H1 (cell line): Measurements from ENCODE around the gene ZNF536. TPM values are rescaled to one million over a fixed set of nuclear protein-coding genes. Genes with fewer than 3 reads are reported as not detected.

Source experiments
- CTCF ChIA-PET: fragments of 300-600 bp; sonication (Branson Sonifier 250); formaldehyde crosslinking; loops from one replicate; lab custom pipeline; 2021; ENCODE audit not compliant: partially characterized antibody; lab: Charles Lee
- POLR2A ChIA-PET: fragments of 300-600 bp; sonication (Branson Sonifier 250); formaldehyde crosslinking; loops from one replicate; lab custom pipeline; 2021; ENCODE audit warnings: inconsistent platforms; ENCODE audit not compliant: partially characterized antibody; lab: Charles Lee
- DNase-seq, 2 experiments: peaks; one replicate each; pipeline versions ENCODE4 v3.0.0 to v3.0.0-alpha.2; 2010 to 2022; ENCODE audit warnings: low spot score in 2 of 2, low read depth in 1 of 2, mixed read lengths in 1 of 2
- FAIRE-seq: peaks from 2 replicates; lab custom pipeline; 2011; peaks lifted over from hg19 to GRCh38; lab: Jason Lieb, UNC
- H2AFZ ChIP-seq: 2 replicates; pipeline ENCODE4 v1.8.1; 2012; ENCODE audit warnings: low read length, inconsistent platforms
- H2AK5ac ChIP-seq: 2 replicates; pipeline ENCODE4 v1.6.1; 2013; ENCODE audit warnings: low read depth, low read length
- H2BK120ac ChIP-seq: replicated peaks from 2 replicates; pipeline ENCODE3; 2013; ENCODE audit warnings: low read depth, low read length, inconsistent platforms
- H2BK12ac ChIP-seq: 2 replicates; pipeline ENCODE4 v1.6.1; 2013; ENCODE audit warnings: low read depth, low read length
- H2BK15ac ChIP-seq: 2 replicates; pipeline ENCODE4 v1.6.1; 2013; ENCODE audit warnings: low read length
- H2BK20ac ChIP-seq: 2 replicates; pipeline ENCODE4 v1.6.1; 2013; ENCODE audit warnings: low read length
- H2BK5ac ChIP-seq: 2 replicates; pipeline ENCODE4 v1.6.1; 2013; ENCODE audit warnings: low read depth, low read length
- H3K14ac ChIP-seq: 2 replicates; pipeline ENCODE4 v1.6.1; 2013; ENCODE audit warnings: inconsistent platforms; ENCODE audit not compliant: insufficient read length
- H3K18ac ChIP-seq: 2 replicates; pipeline ENCODE4 v1.6.1; 2013; ENCODE audit warnings: low read length; ENCODE audit errors: extremely low read depth
- H3K23ac ChIP-seq: 2 replicates; pipeline ENCODE4 v1.6.1; 2013; ENCODE audit warnings: inconsistent platforms; ENCODE audit not compliant: insufficient read length
- H3K23me2 ChIP-seq: 2 replicates; pipeline ENCODE4 v1.6.1; 2013; ENCODE audit warnings: low read depth, low read length
- H3K27ac ChIP-seq: 2 replicates; pipeline ENCODE4 v1.6.1; 2011; ENCODE audit warnings: low read depth, low read length, inconsistent platforms
- H3K27me3 ChIP-seq, 4 experiments: replicated peaks in 1 of 4; 1 replicate in 1 of 4; 2 replicates in 3 of 4; pipeline versions ENCODE4 v1.6.1 to v1.8.1; 2011 to 2013; ENCODE audit warnings: low read length in 3 of 4, mild to moderate bottlenecking in 3 of 4, inconsistent platforms in 2 of 4, mixed read lengths in 2 of 4, moderate library complexity in 1 of 4; ENCODE audit not compliant: control insufficient read depth in 3 of 4, insufficient read depth in 3 of 4; ENCODE audit errors: extremely low read depth in 1 of 4
- H3K36me3 ChIP-seq, 4 experiments: 2 replicates each; pipeline versions ENCODE4 v1.6.1 to v1.8.1; 2011 to 2013; ENCODE audit warnings: mild to moderate bottlenecking in 4 of 4, low read length in 3 of 4, moderate library complexity in 2 of 4, control low read depth in 1 of 4, inconsistent platforms in 1 of 4; ENCODE audit not compliant: insufficient read depth in 4 of 4, control insufficient read depth in 2 of 4
- H3K4ac ChIP-seq: replicated peaks from 2 replicates; pipeline ENCODE3; 2013; ENCODE audit warnings: low read length, low read depth, mixed read lengths, inconsistent platforms; ENCODE audit not compliant: insufficient read length
- H3K4me1 ChIP-seq, 4 experiments: replicated peaks in 1 of 4; 1 replicate in 1 of 4; 2 replicates in 3 of 4; pipeline versions ENCODE4 v1.6.1 to v1.8.1; 2011 to 2013; ENCODE audit warnings: low read length in 3 of 4, inconsistent platforms in 2 of 4, mixed read lengths in 1 of 4; ENCODE audit not compliant: insufficient read depth in 4 of 4, control insufficient read depth in 3 of 4
- H3K4me2 ChIP-seq, 2 experiments: 2 replicates each; pipeline versions ENCODE4 v1.6.1 to v1.8.1; 2011 to 2013; ENCODE audit warnings: low read depth in 2 of 2, low read length in 2 of 2, control low read depth in 1 of 2, inconsistent platforms in 1 of 2, mild to moderate bottlenecking in 1 of 2; ENCODE audit not compliant: insufficient read depth in 1 of 2
- H3K4me3 ChIP-seq, 4 experiments: fragments of 200-600, 300-600 bp in 1 of 4; sonication (generic), shearing (Covaris generic), sonication (Bioruptor Twin) in 1 of 4; 2 replicates each; pipeline versions ENCODE4 v1.5.1 to v1.8.1; 2011 to 2016; ENCODE audit warnings: low read length in 4 of 4, low read depth in 3 of 4, control low read depth in 2 of 4, inconsistent platforms in 2 of 4, mild to moderate bottlenecking in 2 of 4, mixed read lengths in 1 of 4, moderate library complexity in 1 of 4; ENCODE audit not compliant: insufficient read depth in 2 of 4; ENCODE audit errors: extremely low read depth in 1 of 4
- H3K56ac ChIP-seq: replicated peaks from 2 replicates; pipeline ENCODE3; 2013; ENCODE audit warnings: low read depth, mild to moderate bottlenecking, mixed read lengths, low read length, inconsistent platforms; ENCODE audit not compliant: insufficient read length
- H3K79me1 ChIP-seq: 2 replicates; pipeline ENCODE4 v1.6.1; 2013; ENCODE audit warnings: low read depth, low read length, control low read depth
- H3K79me2 ChIP-seq, 2 experiments: 2 replicates each; pipeline versions ENCODE4 v1.6.1 to v1.8.1; 2012 to 2013; ENCODE audit warnings: low read length in 2 of 2, mild to moderate bottlenecking in 2 of 2, inconsistent platforms in 1 of 2; ENCODE audit not compliant: insufficient read depth in 2 of 2, control insufficient read depth in 1 of 2
- H3K9ac ChIP-seq, 4 experiments: replicated peaks in 1 of 4; 1 replicate in 1 of 4; 2 replicates in 3 of 4; pipeline versions ENCODE4 v1.6.1 to v1.8.1; 2011 to 2013; ENCODE audit warnings: low read depth in 3 of 4, low read length in 3 of 4, control low read depth in 2 of 4, mild to moderate bottlenecking in 2 of 4, moderate library complexity in 2 of 4, inconsistent platforms in 1 of 4; ENCODE audit errors: extremely low read depth in 1 of 4
- H3K9me3 ChIP-seq, 2 experiments: 2 replicates each; pipeline versions ENCODE4 v1.6.1 to v1.8.1; 2012 to 2013; ENCODE audit warnings: mild to moderate bottlenecking in 2 of 2, moderate library complexity in 2 of 2, control low read depth in 1 of 2, inconsistent platforms in 1 of 2, low read depth in 1 of 2, low read length in 1 of 2, mixed read lengths in 1 of 2; ENCODE audit not compliant: insufficient read depth in 2 of 2
- H4K20me1 ChIP-seq, 2 experiments: replicated peaks in 1 of 2; 2 replicates each; pipeline versions ENCODE3 to v1.8.1; 2011 to 2013; ENCODE audit warnings: inconsistent platforms in 2 of 2, low read length in 2 of 2, mild to moderate bottlenecking in 1 of 2; ENCODE audit not compliant: insufficient read depth in 2 of 2, control insufficient read depth in 1 of 2
- H4K5ac ChIP-seq: 2 replicates; pipeline ENCODE4 v1.6.1; 2013; ENCODE audit warnings: low read length, low read depth, mixed read lengths, inconsistent platforms; ENCODE audit not compliant: insufficient read length
- H4K8ac ChIP-seq: 2 replicates; pipeline ENCODE4 v1.8.0; 2013; ENCODE audit warnings: mild to moderate bottlenecking, moderate library complexity, low read length, inconsistent platforms; ENCODE audit not compliant: insufficient read depth; ENCODE audit errors: extremely low read depth
- H4K91ac ChIP-seq: replicated peaks from 2 replicates; pipeline ENCODE3; 2013; ENCODE audit warnings: low read length, mixed read lengths, inconsistent platforms; ENCODE audit not compliant: insufficient read length
- ATF3 ChIP-seq: IDR thresholded peaks from 2 replicates; pipeline ENCODE4 v1.6.1; 2011; ENCODE audit warnings: low read depth, mild to moderate bottlenecking, low read length; ENCODE audit not compliant: insufficient read depth
- CBX5 ChIP-seq: fragments of 300-800, 300-1000 bp; sonication (generic); IDR thresholded peaks from 2 replicates; pipeline ENCODE4 v1.7.1; 2016; ENCODE audit warnings: antibody characterized with exemption, low read length, low read depth
- EGR1 ChIP-seq: IDR thresholded peaks from 2 replicates; pipeline ENCODE4 v1.6.1; 2011; ENCODE audit warnings: low read depth, low read length, borderline replicate concordance
- KDM5A ChIP-seq: fragments of 200-600 bp; IDR thresholded peaks from 2 replicates; pipeline ENCODE4 v1.7.1; 2012; ENCODE audit warnings: mild to moderate bottlenecking, low read length, inconsistent platforms, mixed read lengths
- NRF1 ChIP-seq: IDR thresholded peaks from 2 replicates; pipeline ENCODE4 v1.6.1; 2011; ENCODE audit warnings: mild to moderate bottlenecking, low read depth, low read length, improper control_type of control experiment
- RAD21 ChIP-seq, 2 experiments: IDR thresholded peaks in 1 of 2; conservative IDR thresholded peaks in 1 of 2; 2 replicates each; pipeline ENCODE4 v1.6.1; 2011; ENCODE audit warnings: low read depth in 2 of 2, low read length in 2 of 2, improper control_type of control experiment in 1 of 2, inconsistent platforms in 1 of 2, mild to moderate bottlenecking in 1 of 2, moderate library complexity in 1 of 2
- SAP30 ChIP-seq: fragments of 300-600 bp; sonication (generic); IDR thresholded peaks from 2 replicates; pipeline ENCODE4 v1.7.1; 2012; ENCODE audit warnings: low read length, moderate library complexity, mild to moderate bottlenecking, inconsistent platforms; ENCODE audit not compliant: insufficient read depth, insufficient replicate concordance
- SIN3A ChIP-seq, 2 experiments: IDR thresholded peaks in 1 of 2; conservative IDR thresholded peaks in 1 of 2; 2 replicates each; pipeline ENCODE4 v1.6.1; 2011 to 2012; ENCODE audit warnings: low read length in 2 of 2, improper control_type of control experiment in 1 of 2, low read depth in 1 of 2, mild to moderate bottlenecking in 1 of 2
- SP4 ChIP-seq: IDR thresholded peaks from 2 replicates; pipeline ENCODE4 v1.6.1; 2012; ENCODE audit warnings: low read length, inconsistent platforms
- SRF ChIP-seq: IDR thresholded peaks from 2 replicates; pipeline ENCODE4 v1.6.1; 2011; ENCODE audit warnings: mild to moderate bottlenecking, low read depth, low read length, moderate library complexity
- TAF7 ChIP-seq: optimal IDR thresholded peaks from 2 replicates; pipeline ENCODE3; 2011; ENCODE audit warnings: low read depth, mild to moderate bottlenecking, inconsistent platforms, low read length, moderate library complexity, borderline replicate concordance
- YY1 ChIP-seq: IDR thresholded peaks from 2 replicates; pipeline ENCODE4 v1.6.1; 2011; ENCODE audit warnings: low read depth, mild to moderate bottlenecking, low read length
- WGBS, 2 experiments: shearing (Covaris generic) in 1 of 2; methylation state at CpG; one replicate each; pipeline versions ENCODE4 v1.1.6 to v1.1.7; 2013 to 2015; ENCODE audit warnings: low lambda C conversion rate in 2 of 2, mixed read lengths in 2 of 2, inconsistent platforms in 1 of 2, low coverage in 1 of 2, missing lambda C conversion rate in 1 of 2; ENCODE audit not compliant: insufficient replicate concordance in 2 of 2, insufficient coverage in 1 of 2, insufficient read length in 1 of 2; ENCODE audit errors: extremely low coverage in 1 of 2, missing lambda C conversion rate in 1 of 2; 5-methylcytosine and 5-hydroxymethylcytosine counted together
- polyA plus RNA-seq, 7 experiments: library from polyadenylated mRNA; depleted of rRNA in 3 of 7; stranded (reverse) in 5 of 7; unstranded in 2 of 7; fragments of >200 nt in 5 of 7; fragments of 200-250 nt in 2 of 7; gene quantifications; 1 replicate in 5 of 7; 2 replicates in 1 of 7; 4 replicates in 1 of 7; pipeline versions ENCODE4 v1.2.1 to v1.2.3, GENCODE V29; 2011 to 2013; ENCODE audit warnings: missing spikeins in 2 of 7, mixed read lengths in 2 of 7
- total RNA-seq: library from RNA; stranded (reverse); fragmentation: NEBNext Ultra II Directional; extraction: Animal tissue kit (Norgen Biotek cat#: 25700); gene quantifications from 2 replicates; pipeline ENCODE4 v1.2.1, GENCODE V29; 2021

Gene ZNF536
- total and polyA plus RNA-seq, 2 of the 8 experiments (the other 6 are each of a cell fraction or from before 2014, with no cell fraction given), result 0.09 to 0.11 TPM

- H2BK5ac ChIP-seq, result peak overlapping the region; percentile 10; the same call in 1 of the 2 replicates
- H2AFZ ChIP-seq, result no peak overlapping the region
- H2BK120ac ChIP-seq, result no peak overlapping the region
- FAIRE-seq (no peak), DNase-seq (no peak)
- 0 out of 2 replicates have a peak overlapping the region, but pooled peaks have one; percentile 60 for H2BK12ac ChIP-seq
- no peaks in the 10 kb centered on the region for H3K27me3 ChIP-seq
- WGBS, 2 experiments, result 98% methylated on average over 6 of the region's 6 CpGs; no CpG with 5 or more reads in 1 of the 2 experiments
- CTCF ChIA-PET, result interaction anchor here (0.7 to 1.3 kb wide), 2 partner anchors 14 to 136 kb away, joined by 3 read pairs; no protein-coding TSS in a partner anchor
- no peaks in the 10 kb centered on the region for H3K36me3 ChIP-seq
- no peaks in the 10 kb centered on the region for H4K20me1 ChIP-seq
- no peaks in the 10 kb centered on the region for H3K79me1 ChIP-seq
- peak overlapping the region; percentile 34; the same call in 1 of the 2 replicates for H2BK20ac ChIP-seq
- no peak overlapping the region for H3K14ac ChIP-seq
- H3K18ac ChIP-seq, result no peak overlapping the region
- no peak overlapping the region for H3K9ac ChIP-seq
- no peaks in the 10 kb centered on the region for H3K79me2 ChIP-seq
- H3K4me2 ChIP-seq, result no peak overlapping the region
- no peak overlapping the region for H4K91ac ChIP-seq
- H2BK15ac ChIP-seq, result no peak overlapping the region
- no peaks in the 10 kb centered on the region for H3K23me2 ChIP-seq
- no peak overlapping the region for H2AK5ac ChIP-seq
- no peak overlapping the region for H3K27ac ChIP-seq
- H3K4ac ChIP-seq, result no peak overlapping the region
- peaks cover 3 to 7% (median 6%) of the 10 kb centered on the region in 4 experiments; a peak in 4 of 7 replicates for H3K4me1 ChIP-seq
- H4K5ac ChIP-seq, result no peak overlapping the region
- POLR2A ChIA-PET, result no interaction called here
- no peak overlapping the region for H4K8ac ChIP-seq
- no peak overlapping the region for H3K4me3 ChIP-seq
- H3K23ac ChIP-seq, result no peak overlapping the region
- H3K56ac ChIP-seq, result no peak overlapping the region
- no peaks in the 10 kb centered on the region for H3K9me3 ChIP-seq
- no peak for TF ChIP-seq YY1
- no peak for TF ChIP-seq SRF
- no peak for TF ChIP-seq TAF7
- no peak for TF ChIP-seq RAD21 (IDR thresholded peaks at IDR 0.05 in 1 of 2, conservative IDR thresholded peaks at IDR 0.05 in 1 of 2; ENCODE audit: low read depth in 2 of 2, low read length in 2 of 2)
- TF ChIP-seq CBX5, result no peak
- TF ChIP-seq ATF3, result no peak
- TF ChIP-seq SIN3A (conservative IDR thresholded peaks at IDR 0.05 in 1 of 2, IDR thresholded peaks at IDR 0.05 in 1 of 2; ENCODE audit: low read depth in 1 of 2, low read length in 2 of 2), result no peak
- no peak for TF ChIP-seq KDM5A
- TF ChIP-seq SAP30, result no peak
- TF ChIP-seq EGR1, result no peak
- TF ChIP-seq SP4, result no peak
- TF ChIP-seq NRF1, result no peak
Measured at GRCh38 chr19:30362156-30362754, 9.9 kb upstream of the ZNF536 start.
